ENCODE measurements around the gene SELENOO. TPM values are rescaled to one million over a fixed set of nuclear protein-coding genes. Genes with fewer than 3 reads are reported as not detected.
"Not testable (repeated sequence)": the region's sequence is repeated elsewhere in the genome, so short reads cannot be mapped to it uniquely, and the experiment has no call there.

Gene SELENOO
- total and polyA plus RNA-seq, 2 experiments from 2014 or later: 31.6 to 37.7 TPM

GRCh38 chr22:50202130-50202666 is 1.4 kb downstream of the SELENOO start:
- peak overlapping the region; percentile 99 for H3K4me2 ChIP-seq
- no peaks in the 10 kb centered on the region for H3K9me3 ChIP-seq (ENCODE audit: low read depth)
- WGBS (ENCODE audit: low lambda C conversion rate, missing lambda C conversion rate): 70% methylated on average over 13 of the region's 13 CpGs
- peaks cover 17% of the 10 kb centered on the region for H3K4me1 ChIP-seq (ENCODE audit: insufficient read depth)
- H2AFZ ChIP-seq: no peak overlapping the region
- peaks cover 48% of the 10 kb centered on the region for H3K79me2 ChIP-seq
- no peaks in the 10 kb centered on the region for H3K9me2 ChIP-seq (replicated peaks; ENCODE audit: insufficient read depth)
- TF ChIP-seq EZH2phosphoT487 (IDR thresholded peaks at IDR 0.05; ENCODE audit: low read depth, severe bottlenecking, unreplicated experiment) (no peak), CTCF (IDR thresholded peaks at IDR 0.05; ENCODE audit: poor library complexity) (no peak), EZH2 (IDR thresholded peaks at IDR 0.05; ENCODE audit: borderline replicate concordance) (no peak)
- peak; percentile 56 for DNase-seq (ENCODE audit: low spot score)
- peak overlapping the region; percentile 73 for H3K27ac ChIP-seq
- H3K27me3 ChIP-seq: no peaks in the 10 kb centered on the region
- H3K4me3 ChIP-seq: peak overlapping the region; percentile 93
- peaks cover 31% of the 10 kb centered on the region for H4K20me1 ChIP-seq (ENCODE audit: insufficient read depth, poor library complexity, severe bottlenecking)
- no peaks in the 10 kb centered on the region for H3K36me3 ChIP-seq (replicated peaks; ENCODE audit: insufficient read depth, low read depth)

GRCh38 chr22:50203288-50203687 is 2.5 kb downstream of the SELENOO start:
- H3K9me2 ChIP-seq (replicated peaks; ENCODE audit: insufficient read depth): no peaks in the 10 kb centered on the region
- no peaks in the 10 kb centered on the region for H3K36me3 ChIP-seq (replicated peaks; ENCODE audit: insufficient read depth, low read depth)
- H3K27ac ChIP-seq: no peak overlapping the region
- TF ChIP-seq CTCF (IDR thresholded peaks at IDR 0.05; ENCODE audit: poor library complexity): no peak
- no peak for TF ChIP-seq EZH2 (IDR thresholded peaks at IDR 0.05; ENCODE audit: borderline replicate concordance)
- 100% methylated on average over 1 of the region's 1 CpG for WGBS (ENCODE audit: low lambda C conversion rate, missing lambda C conversion rate)
- DNase-seq (ENCODE audit: low spot score): no peak
- no peak overlapping the region for H3K4me2 ChIP-seq
- no peak overlapping the region for H3K4me3 ChIP-seq
- H3K79me2 ChIP-seq: peaks cover 51% of the 10 kb centered on the region
- no peaks in the 10 kb centered on the region for H3K27me3 ChIP-seq
- H2AFZ ChIP-seq: no peak overlapping the region
- peaks cover 17% of the 10 kb centered on the region for H3K4me1 ChIP-seq (ENCODE audit: insufficient read depth)
- H3K9me3 ChIP-seq (ENCODE audit: low read depth): no peaks in the 10 kb centered on the region
- H4K20me1 ChIP-seq (ENCODE audit: insufficient read depth, poor library complexity, severe bottlenecking): peaks cover 31% of the 10 kb centered on the region

GRCh38 chr22:50204571-50204970 is 3.8 kb downstream of the SELENOO start:
- Histone ChIP-seq H3K9me2 (replicated peaks; ENCODE audit: insufficient read depth) (no peaks in the 10 kb centered on the region), H3K36me3 (replicated peaks; ENCODE audit: insufficient read depth, low read depth) (no peaks in the 10 kb centered on the region), H3K79me2 (peaks cover 54% of the 10 kb centered on the region), H4K20me1 (ENCODE audit: insufficient read depth, poor library complexity, severe bottlenecking) (peaks cover 36% of the 10 kb centered on the region), H3K9me3 (ENCODE audit: low read depth) (no peaks in the 10 kb centered on the region), H2AFZ (no peak overlapping the region), H3K27me3 (no peaks in the 10 kb centered on the region), H3K27ac (no peak overlapping the region), H3K4me1 (ENCODE audit: insufficient read depth) (peaks cover 17% of the 10 kb centered on the region), H3K4me3 (no peak overlapping the region), H3K4me2 (no peak overlapping the region)
- no peak for TF ChIP-seq EZH2 (IDR thresholded peaks at IDR 0.05; ENCODE audit: borderline replicate concordance)
- no peak for TF ChIP-seq CTCF (IDR thresholded peaks at IDR 0.05; ENCODE audit: poor library complexity)
- no peak for TF ChIP-seq EZH2phosphoT487 (IDR thresholded peaks at IDR 0.05; ENCODE audit: low read depth, severe bottlenecking, unreplicated experiment)
- no peak for DNase-seq (ENCODE audit: low spot score)
- 96% methylated on average over 7 of the region's 7 CpGs for WGBS (ENCODE audit: low lambda C conversion rate, missing lambda C conversion rate)

- Histone ChIP-seq H3K4me1 (ENCODE audit: insufficient read depth) (peaks cover 17% of the 10 kb centered on the region), H3K79me2 (peaks cover 57% of the 10 kb centered on the region), H4K20me1 (ENCODE audit: insufficient read depth, poor library complexity, severe bottlenecking) (peaks cover 38% of the 10 kb centered on the region)
- not testable (repeated sequence) for DNase-seq (ENCODE audit: low spot score); H3K4me3 ChIP-seq; H2AFZ ChIP-seq; H3K9me2 ChIP-seq (replicated peaks; ENCODE audit: insufficient read depth); H3K27ac ChIP-seq; H3K9me3 ChIP-seq (ENCODE audit: low read depth); H3K4me2 ChIP-seq; H3K27me3 ChIP-seq; H3K36me3 ChIP-seq (replicated peaks; ENCODE audit: insufficient read depth, low read depth)
- 93% methylated on average over 9 of the region's 9 CpGs for WGBS (ENCODE audit: low lambda C conversion rate, missing lambda C conversion rate)
Measured at GRCh38 chr22:50204998-50205397, 4.2 kb downstream of the SELENOO start.

Data from hepatocyte (in vitro differentiated cells).